Transverse colon (tissue), 4 donors: ENCODE results near the gene ROBO1. TPM values are rescaled to one million over a fixed set of nuclear protein-coding genes. Genes with fewer than 3 reads are reported as not detected.

Experiments used
- DNase-seq: peaks from one replicate; pipeline ENCODE4 v3.0.0-alpha.2; 2019
- H3K27ac ChIP-seq, 4 donors: fragments of 200-600 bp; sonication (generic); 2 replicates each; pipeline ENCODE4 v1.5.1; 2016 to 2018; ENCODE audit warnings: inconsistent platforms in 4 of 4
- H3K27me3 ChIP-seq: fragments of 200-600 bp; sonication (generic); 2 replicates; pipeline ENCODE4 v1.5.1; 2017; ENCODE audit warnings: inconsistent platforms
- H3K36me3 ChIP-seq, 4 donors: fragments of 200-600 bp; sonication (generic); 2 replicates each; pipeline ENCODE4 v1.5.1; 2017 to 2019; ENCODE audit warnings: inconsistent platforms in 4 of 4
- H3K4me1 ChIP-seq, 4 donors: fragments of 200-600 bp; sonication (generic); 2 replicates each; pipeline ENCODE4 v1.5.1; 2017 to 2020; ENCODE audit warnings: inconsistent platforms in 4 of 4
- H3K4me3 ChIP-seq, 4 donors: fragments of 200-600 bp; sonication (generic); 1 replicate in 1 of 4; 2 replicates in 3 of 4; pipeline versions ENCODE4 v1.5.1 to v1.6.1; 2017 to 2019; ENCODE audit warnings: inconsistent platforms in 4 of 4
- H3K9me3 ChIP-seq, 2 donors: fragments of 200-600 bp; sonication (generic); 2 replicates each; pipeline ENCODE4 v1.5.1; 2017 to 2019; ENCODE audit warnings: inconsistent platforms in 2 of 2
- EP300 ChIP-seq: sonication (generic); formaldehyde crosslinking; IDR thresholded peaks from one replicate; pipeline ENCODE4 v1.6.1; 2017; ENCODE audit warnings: antibody characterized with exemption, low read depth
- POLR2A ChIP-seq: fragments of 450-650 bp; IDR thresholded peaks from one replicate; pipeline ENCODE4 v1.6.1; 2016; ENCODE audit warnings: antibody characterized with exemption, mild to moderate bottlenecking, moderate library complexity
- POLR2AphosphoS5 ChIP-seq, 3 donors: sonication (generic); formaldehyde crosslinking; IDR thresholded peaks; one replicate each; pipeline ENCODE4 v1.6.1; 2016; ENCODE audit warnings: antibody characterized with exemption in 3 of 3
- WGBS, 2 donors: methylation state at CpG; one replicate each; pipeline ENCODE4 v1.1.5; 2018; ENCODE audit warnings: low coverage in 1 of 2; 5-methylcytosine and 5-hydroxymethylcytosine counted together
- in situ Hi-C, 4 donors: fragments of 200-750 bp; cut with MboI; loops; one replicate each; pipeline versions ENCODE4 v1.15.0 to v1.15.1; 2017; ENCODE audit warnings: low sequenced_read_pairs in 3 of 4, low pct_ligation_motif_present in 1 of 4, low pct_unique_long_range_greater_than_20kb in 1 of 4
- intact Hi-C: fragments of 100-400 bp; cut with DNase I; formaldehyde crosslinking; loops from one replicate; pipeline ENCODE4 v1.15.1; 2023; ENCODE audit warnings: low total_unique reads
- total RNA-seq, 4 donors: library from RNA; depleted of rRNA; stranded (reverse); fragments of >200 nt; gene quantifications; one replicate each; pipeline ENCODE4 v1.1.0, GENCODE V29; 2016
- TF ChIP-seq, protein P1 (sequence below), 5 experiments: fragments of 200-600 bp in 3 of 5; fragments of 450-650 bp in 2 of 5; sonication (generic) in 3 of 5; IDR thresholded peaks; 1 replicate in 2 of 5; 2 replicates in 3 of 5; pipeline ENCODE4 v1.5.1; 2016 to 2017; ENCODE audit warnings: antibody characterized with exemption in 5 of 5, inconsistent platforms in 3 of 5, mild to moderate bottlenecking in 2 of 5, moderate library complexity in 1 of 5

ROBO1 gene
- total RNA-seq, 4 donors from 2014 or later: 7.6 to 68.7 (median 9.1) TPM

DNA sequence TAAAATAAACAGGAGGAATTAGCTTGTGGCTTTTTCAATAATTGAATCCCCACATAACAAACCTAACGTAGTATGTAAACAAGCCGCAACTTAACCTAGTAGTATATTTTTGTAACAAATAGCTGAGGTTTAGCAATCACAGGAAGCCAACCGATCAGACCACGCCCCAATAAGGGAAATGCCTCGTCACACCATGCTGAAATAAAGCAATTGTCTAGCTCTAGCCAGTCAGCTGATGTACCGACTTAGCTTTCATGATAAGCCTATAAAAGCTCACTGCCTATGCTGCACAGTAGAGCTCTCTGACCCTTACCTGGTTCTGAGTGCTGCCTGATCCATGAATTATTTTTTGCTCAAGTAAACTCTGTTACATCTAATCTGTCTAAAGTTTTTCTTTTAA lies 208.9 kb downstream of the ROBO1 start:
- H3K27ac ChIP-seq: no peak overlapping the region
- no peaks in the 10 kb centered on the region for H3K27me3 ChIP-seq
- no peaks in the 10 kb centered on the region for H3K4me1 ChIP-seq
- no peaks in the 10 kb centered on the region for H3K9me3 ChIP-seq
- TF ChIP-seq EP300 (no peak), POLR2A (no peak), POLR2AphosphoS5 (IDR thresholded peaks at IDR 0.05) (no peak)
- TF ChIP-seq, protein P1, sequence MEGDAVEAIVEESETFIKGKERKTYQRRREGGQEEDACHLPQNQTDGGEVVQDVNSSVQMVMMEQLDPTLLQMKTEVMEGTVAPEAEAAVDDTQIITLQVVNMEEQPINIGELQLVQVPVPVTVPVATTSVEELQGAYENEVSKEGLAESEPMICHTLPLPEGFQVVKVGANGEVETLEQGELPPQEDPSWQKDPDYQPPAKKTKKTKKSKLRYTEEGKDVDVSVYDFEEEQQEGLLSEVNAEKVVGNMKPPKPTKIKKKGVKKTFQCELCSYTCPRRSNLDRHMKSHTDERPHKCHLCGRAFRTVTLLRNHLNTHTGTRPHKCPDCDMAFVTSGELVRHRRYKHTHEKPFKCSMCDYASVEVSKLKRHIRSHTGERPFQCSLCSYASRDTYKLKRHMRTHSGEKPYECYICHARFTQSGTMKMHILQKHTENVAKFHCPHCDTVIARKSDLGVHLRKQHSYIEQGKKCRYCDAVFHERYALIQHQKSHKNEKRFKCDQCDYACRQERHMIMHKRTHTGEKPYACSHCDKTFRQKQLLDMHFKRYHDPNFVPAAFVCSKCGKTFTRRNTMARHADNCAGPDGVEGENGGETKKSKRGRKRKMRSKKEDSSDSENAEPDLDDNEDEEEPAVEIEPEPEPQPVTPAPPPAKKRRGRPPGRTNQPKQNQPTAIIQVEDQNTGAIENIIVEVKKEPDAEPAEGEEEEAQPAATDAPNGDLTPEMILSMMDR (IDR thresholded peaks at IDR 0.05): no peak
- in situ Hi-C loops: no loop called here
- H3K36me3 ChIP-seq: no peaks in the 10 kb centered on the region
- 53 to 76% methylated on average over 2 to 6 of the region's 6 CpGs for WGBS, 2 donors
- intact Hi-C loops: no loop called here
- H3K4me3 ChIP-seq: no peak overlapping the region
- no peak for DNase-seq

DNA sequence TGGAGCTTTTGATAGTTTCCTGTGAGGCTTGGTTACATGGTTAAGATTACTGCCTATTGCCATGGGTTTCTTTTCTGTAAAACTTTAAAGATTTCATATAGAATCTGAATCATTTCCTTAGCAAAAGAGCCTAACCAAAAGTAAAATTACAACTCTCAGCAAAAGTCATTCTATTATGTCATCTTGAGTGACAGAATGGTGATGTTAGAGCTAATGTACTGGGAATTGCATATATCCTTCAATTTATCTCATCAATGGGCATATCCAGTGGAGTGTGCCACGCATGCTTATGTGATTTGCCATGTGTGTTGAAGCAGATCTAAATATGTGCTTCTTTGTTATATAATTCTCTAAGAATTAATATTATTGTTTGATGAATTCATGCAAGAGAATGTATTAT lies 212.1 kb downstream of the ROBO1 start:
- Histone ChIP-seq H3K4me3 (no peak overlapping the region), H3K27ac (no peak overlapping the region), H3K36me3 (no peaks in the 10 kb centered on the region), H3K27me3 (no peaks in the 10 kb centered on the region), H3K9me3 (no peaks in the 10 kb centered on the region), H3K4me1 (no peaks in the 10 kb centered on the region)
- DNase-seq: no peak
- intact Hi-C loops: no loop called here
- WGBS, 2 donors: 77 to 100% methylated on average over 1 of the region's 1 CpG
- in situ Hi-C loops: no loop called here
- TF ChIP-seq POLR2AphosphoS5 (IDR thresholded peaks at IDR 0.05): no peak
- TF ChIP-seq, protein P1 (IDR thresholded peaks at IDR 0.05): no peak
- TF ChIP-seq EP300: no peak
- no peak for TF ChIP-seq POLR2A

DNA sequence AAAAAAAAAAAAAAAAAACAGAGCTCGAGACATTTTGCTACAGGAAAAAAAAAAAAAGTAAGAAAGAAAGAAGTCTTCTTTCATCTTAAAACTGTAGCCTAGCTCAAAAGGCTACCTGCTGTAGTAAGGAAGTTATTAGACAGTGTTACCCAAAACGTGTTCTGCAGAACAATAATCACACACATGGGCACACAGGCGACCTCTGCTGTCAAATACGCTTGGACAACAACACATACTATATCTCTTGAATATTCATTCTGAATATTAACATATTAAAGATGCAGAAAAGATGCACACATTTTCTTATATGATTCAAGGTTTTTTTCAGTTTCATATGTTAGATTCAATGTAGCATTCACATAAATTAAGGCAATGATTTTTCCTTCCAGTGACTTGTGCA lies 215.8 kb downstream of the ROBO1 start:
- TF ChIP-seq POLR2A: no peak
- TF ChIP-seq POLR2AphosphoS5 (IDR thresholded peaks at IDR 0.05): no peak
- no peak for TF ChIP-seq EP300
- TF ChIP-seq, protein P1 (IDR thresholded peaks at IDR 0.05): no peak
- in situ Hi-C loops (no loop called here), intact Hi-C loops (no loop called here)
- no peak for DNase-seq
- 42 to 43% methylated on average over 3 to 4 of the region's 4 CpGs for WGBS, 2 donors
- no peaks in the 10 kb centered on the region for H3K36me3 ChIP-seq
- H3K27ac ChIP-seq: no peak overlapping the region
- H3K27me3 ChIP-seq: no peaks in the 10 kb centered on the region
- H3K9me3 ChIP-seq: no peaks in the 10 kb centered on the region
- no peak overlapping the region for H3K4me3 ChIP-seq
- H3K4me1 ChIP-seq: no peaks in the 10 kb centered on the region

GRCh38 chr3:79551321-79551892 lies 216.4 kb downstream of the ROBO1 start:
- Histone ChIP-seq H3K27me3 (no peaks in the 10 kb centered on the region), H3K4me3 (no peak overlapping the region), H3K36me3 (no peaks in the 10 kb centered on the region), H3K9me3 (no peaks in the 10 kb centered on the region), H3K27ac (no peak overlapping the region), H3K4me1 (no peaks in the 10 kb centered on the region)
- WGBS, 2 donors: 80 to 82% methylated on average over 2 of the region's 2 CpGs
- intact Hi-C loops (no loop called here), in situ Hi-C loops (no loop called here)
- DNase-seq: no peak
- TF ChIP-seq, protein P1 (IDR thresholded peaks at IDR 0.05): no peak
- TF ChIP-seq POLR2AphosphoS5 (IDR thresholded peaks at IDR 0.05) (no peak), POLR2A (no peak), EP300 (no peak)
